K562 (cell line): ENCODE data around the gene RTL1. TPM values are rescaled to one million over a fixed set of nuclear protein-coding genes. Genes with fewer than 3 reads are reported as not detected.

ENCODE experiments used
- ATAC-seq: fragments of 200-7000 bp; cut with Tn5 transposase; 3 replicates; pipeline ENCODE4 v1.9.1; 2020; ENCODE audit warnings: moderate library complexity
- BruUV-seq: library from RNA; stranded (reverse); fragments of 400-500 nt; replicated peaks from 2 replicates; lab custom pipeline; 2021; lab: Mats Ljungman, UMichigan
- CTCF ChIA-PET: fragments of 300-600 bp; formaldehyde crosslinking; extraction: SDS; loops from one replicate; lab custom pipeline; 2021; ENCODE audit warnings: low intra/inter-chr PET ratio; lab: Yijun Ruan, JAX
- POLR2A ChIA-PET: fragments of 300-600, 350-650 bp; sonication (Branson Sonifier 250); formaldehyde crosslinking; extraction: SDS; loops from one replicate; lab custom pipeline; 2021; ENCODE audit warnings: antibody characterized with exemption, inconsistent platforms; lab: Yijun Ruan, JAX
- DNase-seq, 4 experiments: peaks; one replicate each; pipeline versions ENCODE4 v3.0.0 to v3.0.0-alpha.2; 2011 to 2018; ENCODE audit warnings: low spot score in 3 of 4, mixed read lengths in 3 of 4; ENCODE audit errors: extremely low read depth in 1 of 4
- FAIRE-seq: peaks from 2 replicates; lab custom pipeline; 2011; peaks lifted over from hg19 to GRCh38; lab: Jason Lieb, UNC
- H2AFZ ChIP-seq: 2 replicates; pipeline ENCODE4 v1.6.0; 2011; ENCODE audit warnings: low read depth, low read length, control low read depth, inconsistent platforms
- H3K27ac ChIP-seq: fragments of 200-600 bp; 3 replicates; pipeline ENCODE4 v1.8.0; 2011; ENCODE audit warnings: low read depth, mild to moderate bottlenecking, control low read depth, inconsistent platforms, low read length, moderate library complexity, mixed read lengths; ENCODE audit errors: extremely low read depth
- H3K27me3 ChIP-seq, 2 experiments: fragments of 300-600 bp in 1 of 2; 2 replicates in 1 of 2; 3 replicates in 1 of 2; pipeline versions ENCODE4 v1.6.0 to v1.8.0; 2011; ENCODE audit warnings: inconsistent platforms in 2 of 2, low read length in 2 of 2, mild to moderate bottlenecking in 1 of 2, mixed read lengths in 1 of 2, moderate library complexity in 1 of 2; ENCODE audit not compliant: control insufficient read depth in 2 of 2, insufficient read depth in 2 of 2
- H3K36me3 ChIP-seq: fragments of 300-600 bp; 3 replicates; pipeline ENCODE4 v1.8.0; 2011; ENCODE audit warnings: mild to moderate bottlenecking, low read length, inconsistent platforms; ENCODE audit not compliant: control insufficient read depth, insufficient read depth
- H3K4me1 ChIP-seq, 2 experiments: fragments of 200-600 bp in 1 of 2; replicated peaks in 1 of 2; 2 replicates in 1 of 2; 3 replicates in 1 of 2; pipeline versions ENCODE4 v1.5.1 to v1.8.0; 2011; ENCODE audit warnings: inconsistent platforms in 2 of 2, low read length in 2 of 2, mild to moderate bottlenecking in 1 of 2, mixed read lengths in 1 of 2, moderate library complexity in 1 of 2; ENCODE audit not compliant: control insufficient read depth in 2 of 2, insufficient read depth in 2 of 2
- H3K4me2 ChIP-seq: 2 replicates; pipeline ENCODE4 v1.6.1; 2011; ENCODE audit warnings: low read length, control low read depth, inconsistent platforms, mixed read lengths; ENCODE audit not compliant: insufficient read depth
- H3K4me3 ChIP-seq: fragments of 200-600 bp; sonication (generic), shearing (Covaris generic); 2 replicates; pipeline ENCODE4 v1.5.1; 2016; ENCODE audit warnings: control low read depth, inconsistent platforms
- H3K79me2 ChIP-seq: fragments of 200-600 bp; 3 replicates; pipeline ENCODE4 v1.8.0; 2011; ENCODE audit warnings: low read length, inconsistent platforms; ENCODE audit not compliant: control insufficient read depth, insufficient read depth
- H3K9ac ChIP-seq, 2 experiments: 2 replicates each; pipeline versions ENCODE4 v1.6.0 to v1.6.1; 2011; ENCODE audit warnings: low read depth in 2 of 2, low read length in 2 of 2, control low read depth in 1 of 2, inconsistent platforms in 1 of 2, mild to moderate bottlenecking in 1 of 2, mixed read lengths in 1 of 2; ENCODE audit not compliant: insufficient read depth in 1 of 2
- H3K9me1 ChIP-seq: one replicate; pipeline ENCODE4 v1.6.0; 2011; ENCODE audit warnings: inconsistent platforms, mild to moderate bottlenecking, low read length, moderate library complexity; ENCODE audit not compliant: control insufficient read depth, insufficient read depth
- H3K9me3 ChIP-seq: replicated peaks from 2 replicates; pipeline ENCODE4 v1.5.1; 2011; ENCODE audit warnings: low read depth, low read length, inconsistent platforms; ENCODE audit not compliant: control insufficient read depth, insufficient read depth
- H4K20me1 ChIP-seq: replicated peaks from 2 replicates; pipeline ENCODE4 v1.6.1; 2011; ENCODE audit warnings: low read length, inconsistent platforms, mixed read lengths; ENCODE audit not compliant: control insufficient read depth, insufficient read depth
- ARID3A ChIP-seq: IDR thresholded peaks from 2 replicates; pipeline ENCODE4 v1.6.1; 2012; ENCODE audit warnings: low read depth, low read length, improper control_type of control experiment, borderline replicate concordance
- CBX2 ChIP-seq: fragments of 200-600 bp; sonication (generic); IDR thresholded peaks from one replicate; pipeline ENCODE4 v1.6.1; 2012; ENCODE audit warnings: mild to moderate bottlenecking, low read length, inconsistent platforms; ENCODE audit not compliant: insufficient read depth, poor library complexity, severe bottlenecking
- DACH1 ChIP-seq: fragments of 450-650 bp; IDR thresholded peaks from 2 replicates; pipeline ENCODE4 v1.6.1; 2018; ENCODE audit not compliant: partially characterized antibody
- FOXK2 ChIP-seq, 2 experiments: fragments of 450-650 bp; IDR thresholded peaks in 1 of 2; conservative IDR thresholded peaks in 1 of 2; 2 replicates each; pipeline ENCODE4 v1.6.1; 2016; ENCODE audit warnings: low read depth in 2 of 2, mild to moderate bottlenecking in 1 of 2
- NCOR1 ChIP-seq: fragments of 450-650 bp; IDR thresholded peaks from 2 replicates; pipeline ENCODE4 v1.6.1; 2016; ENCODE audit warnings: mild to moderate bottlenecking, moderate library complexity
- NFE2L1 ChIP-seq: fragments of 450-650 bp; IDR thresholded peaks from 2 replicates; pipeline ENCODE4 v1.6.1; 2016; ENCODE audit warnings: missing genetic modification characterization, low read depth, mild to moderate bottlenecking, missing compliant biosample characterization, moderate library complexity, borderline replicate concordance
- PHB ChIP-seq: fragments of 250-450 bp; sonication (Bioruptor Pico); IDR thresholded peaks from 2 replicates; pipeline ENCODE4 v1.5.0; 2021
- POLR2A ChIP-seq: fragments of 450-650 bp; conservative IDR thresholded peaks from 2 replicates; pipeline ENCODE4 v1.6.1; 2016
- RAD21 ChIP-seq, 2 experiments: fragments of 250-450 bp in 1 of 2; fragments of 450-650 bp in 1 of 2; sonication (Bioruptor Pico) in 1 of 2; formaldehyde crosslinking in 1 of 2; IDR thresholded peaks in 1 of 2; conservative IDR thresholded peaks in 1 of 2; 2 replicates each; pipeline versions ENCODE4 v1.4.0 to v1.8.0; 2020 to 2022; ENCODE audit warnings: mild to moderate bottlenecking in 2 of 2, moderate library complexity in 1 of 2
- RBM14 ChIP-seq: fragments of 200-400 bp; formaldehyde crosslinking; IDR thresholded peaks from 2 replicates; pipeline ENCODE4 v1.6.1; 2018; ENCODE audit warnings: low read depth, mild to moderate bottlenecking, low read length, moderate library complexity, borderline replicate concordance; ENCODE audit not compliant: insufficient read depth
- RFX5 ChIP-seq: IDR thresholded peaks from 2 replicates; pipeline ENCODE4 v1.6.1; 2011; ENCODE audit warnings: low read depth, mild to moderate bottlenecking, improper control_type of control experiment, low read length
- SMARCA5 ChIP-seq: fragments of 450-650 bp; IDR thresholded peaks from 2 replicates; pipeline ENCODE4 v1.6.1; 2016
- ZNF318 ChIP-seq, 2 experiments: fragments of 450-650 bp; IDR thresholded peaks; 2 replicates each; pipeline ENCODE4 v1.6.1; 2016; ENCODE audit warnings: mild to moderate bottlenecking in 2 of 2, borderline replicate concordance in 1 of 2, low read depth in 1 of 2, moderate library complexity in 1 of 2
- WGBS: fragments of 100-300 bp; shearing (Covaris generic); methylation state at CpG from one replicate; pipeline ENCODE4 v1.1.6; 2016; ENCODE audit warnings: low coverage, mixed read lengths; ENCODE audit not compliant: insufficient coverage; ENCODE audit errors: missing lambda C conversion rate; 5-methylcytosine and 5-hydroxymethylcytosine counted together
- in situ Hi-C: fragments of 300-500 bp; cut with MboI; formaldehyde crosslinking; loops from 4 replicates; pipeline ENCODE4 v1.15.0; 2018; ENCODE audit warnings: inconsistent platforms, mixed read lengths
- intact Hi-C: fragments of 100-400 bp; cut with micrococcal nuclease; formaldehyde crosslinking; loops from 2 replicates; pipeline ENCODE4 v1.14.2; 2022
- polyA plus RNA-seq, 8 experiments: library from polyadenylated mRNA; depleted of rRNA in 4 of 8; stranded (reverse) in 5 of 8; unstranded in 3 of 8; fragments of >200 nt; fragmentation: Nextera tagmentation in 2 of 8; fragmentation: Illumina TruSeq in 1 of 8; extraction: Ambion mirVana in 2 of 8; extraction: Trizol in 1 of 8; gene quantifications; 2 replicates each; pipeline versions ENCODE4 v1.2.1 to v1.2.3, GENCODE V29; 2011 to 2014; ENCODE audit warnings: inconsistent platforms in 1 of 8, missing spikeins in 1 of 8
- total RNA-seq, 7 experiments: library from RNA; depleted of rRNA in 6 of 7; stranded (reverse); fragments of >200 nt in 6 of 7; fragmentation: Illumina TruSeq in 2 of 7; extraction: Trizol in 2 of 7; gene quantifications; 2 replicates each; pipeline versions ENCODE4 v1.2.1 to v1.2.3, GENCODE V29; 2011 to 2021; ENCODE audit warnings: low replicate concordance in 1 of 7

The RTL1 gene
- total and polyA plus RNA-seq, 9 of the 15 experiments (the other 6 are each of a cell fraction or from before 2014, with no cell fraction given): not detected

- ATAC-seq (no peak), FAIRE-seq (no peak), DNase-seq (no peak)
- in situ Hi-C loops: no loop called here
- Histone ChIP-seq H3K4me3 (no peak overlapping the region), H3K4me2 (no peak overlapping the region), H3K36me3 (no peaks in the 10 kb centered on the region), H3K9ac (no peak overlapping the region), H3K27ac (no peak overlapping the region), H3K9me3 (0 out of 2 replicates have a peak, but pooled peaks cover 2% of the 10 kb centered on the region), H3K4me1 (peaks cover 9 to 16% of the 10 kb centered on the region in 2 experiments; a peak in 3 of 5 replicates), H4K20me1 (no peaks in the 10 kb centered on the region), H2AFZ (no peak overlapping the region), H3K79me2 (no peaks in the 10 kb centered on the region), H3K9me1 (no peaks in the 10 kb centered on the region), H3K27me3 (no peaks in the 10 kb centered on the region)
- BruUV-seq: no TSS peak
- CTCF ChIA-PET: no interaction called here
- POLR2A ChIA-PET: interaction anchor here (0.6 kb wide), 1 partner anchor 24 kb away, joined by 5 read pairs; no protein-coding TSS in a partner anchor
- 40% methylated on average over 5 of the region's 6 CpGs for WGBS
- intact Hi-C loops: no loop called here
- TF ChIP-seq DACH1: no peak
- no peak for TF ChIP-seq NCOR1
- TF ChIP-seq POLR2A: no peak
- no peak for TF ChIP-seq NFE2L1 (tag)
- no peak for TF ChIP-seq RAD21 (CRISPR knock-in tag; conservative IDR thresholded peaks at IDR 0.05 in 1 of 2, IDR thresholded peaks at IDR 0.05 in 1 of 2)
- no peak for TF ChIP-seq PHB
- TF ChIP-seq RFX5: no peak
- TF ChIP-seq SMARCA5: no peak
- TF ChIP-seq ARID3A: no peak
- no peak for TF ChIP-seq FOXK2 (conservative IDR thresholded peaks at IDR 0.05 in 1 of 2, IDR thresholded peaks at IDR 0.05 in 1 of 2; ENCODE audit: low read depth in 2 of 2)
- no peak for TF ChIP-seq ZNF318 (IDR thresholded peaks at IDR 0.05; ENCODE audit: borderline replicate concordance in 1 of 2, low read depth in 1 of 2)
- TF ChIP-seq CBX2: no peak
- no peak for TF ChIP-seq RBM14
Observed at GRCh38 chr14:100875126-100875525, 28.4 kb downstream of the RTL1 start.
